ENCODE measurements around the gene BRAF. TPM values are rescaled to one million over a fixed set of nuclear protein-coding genes. Genes with fewer than 3 reads are reported as not detected.
"Not testable (repeated sequence)": the region's sequence is repeated elsewhere in the genome, so short reads cannot be mapped to it uniquely, and the experiment has no call there.

BRAF gene
- polyA plus RNA-seq = 1 to 10 TPM; 4.2 to 7.6 TPM

- H3K4me1 ChIP-seq (ENCODE audit: control insufficient read depth in 2 of 2, insufficient read depth in 2 of 2, low read length in 1 of 2) = no peaks in the 10 kb centered on the region
- whole genome bisulfite sequencing, 2 donors = 1% methylated on average over 19 to 50 of the region's 56 CpGs
- peak within 1 kb of the TSS; percentile 88 to 99 for H3K4me3 ChIP-seq (ENCODE audit: low read depth in 1 of 2, low read length in 2 of 2)
- H3K9me3 ChIP-seq (ENCODE audit: control insufficient read depth in 2 of 2, insufficient read depth in 1 of 2, low read depth in 1 of 2, low read length in 1 of 2) = no peaks in the 10 kb centered on the region
- H3K27me3 ChIP-seq (ENCODE audit: control insufficient read depth in 1 of 2, insufficient read depth in 2 of 2, low read length in 2 of 2) = no peaks in the 10 kb centered on the region
- H3K27ac ChIP-seq (ENCODE audit: low read depth in 2 of 2, low read length in 1 of 2) = peak within 1 kb of the TSS; percentile 98 to 99
- H3K36me3 ChIP-seq (ENCODE audit: control insufficient read depth in 2 of 2, insufficient read depth in 2 of 2, low read length in 1 of 2) = no peaks in the 10 kb centered on the region
Observed at GRCh38 chr7:140924821-140925421, at the start of gene BRAF. BRAF (minus strand) TSS chr7:140924929; CDS start chr7:140924703, 226 bp downstream.

DNA sequence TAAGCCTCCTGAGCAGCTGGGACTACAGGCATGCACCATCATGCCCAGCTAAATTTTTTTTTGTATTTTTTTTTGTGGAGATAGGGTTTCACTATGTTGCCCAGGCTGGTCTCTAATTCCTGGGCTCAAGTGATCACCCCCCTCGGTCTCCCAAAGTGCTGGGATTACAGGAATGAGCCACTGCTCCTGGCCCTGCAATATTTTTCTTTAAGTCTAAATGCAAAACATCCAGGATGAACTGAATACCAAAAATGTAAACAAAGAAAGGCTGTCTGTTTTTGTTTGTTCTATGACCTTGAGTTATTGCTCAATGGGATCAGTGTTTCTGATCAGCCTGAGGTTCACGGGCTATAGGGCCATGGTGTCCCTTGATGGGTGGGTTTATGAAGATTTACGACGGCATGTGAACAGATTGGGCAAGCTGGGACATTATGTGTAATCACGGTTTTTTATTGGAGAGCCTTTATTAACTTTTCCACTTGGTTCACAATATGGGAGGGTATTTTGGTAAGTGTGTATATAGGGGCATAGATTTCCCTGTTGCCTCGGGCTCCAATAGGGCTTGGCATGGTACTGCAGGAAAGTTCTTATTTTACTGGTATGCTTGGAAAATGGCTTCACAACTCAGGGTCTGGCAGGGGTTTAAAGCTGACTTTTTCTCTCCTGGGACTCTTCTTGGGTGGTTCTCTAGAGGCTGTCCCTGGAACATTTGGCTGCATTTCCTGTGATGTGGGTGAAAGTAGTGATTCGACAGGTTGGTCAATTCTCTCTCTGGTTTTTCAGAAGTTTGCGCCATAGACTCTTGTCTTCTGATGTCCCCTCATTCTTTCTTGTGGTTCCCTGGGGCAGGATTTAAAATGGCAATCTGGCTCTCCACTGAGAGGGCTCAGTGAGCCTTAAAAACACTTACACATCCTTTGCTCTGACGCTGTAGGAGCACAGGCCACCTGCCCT is 48.4 kb upstream of the BRAF start:
- H3K4me3 ChIP-seq (ENCODE audit: low read depth in 1 of 2, low read length in 2 of 2) = no peak overlapping the region
- no peaks in the 10 kb centered on the region for H3K4me1 ChIP-seq (ENCODE audit: control insufficient read depth in 2 of 2, insufficient read depth in 2 of 2, low read length in 1 of 2)
- no peaks in the 10 kb centered on the region for H3K36me3 ChIP-seq (ENCODE audit: control insufficient read depth in 2 of 2, insufficient read depth in 2 of 2, low read length in 1 of 2)
- H3K27me3 ChIP-seq (ENCODE audit: control insufficient read depth in 1 of 2, insufficient read depth in 2 of 2, low read length in 2 of 2) = no peaks in the 10 kb centered on the region
- no peaks in the 10 kb centered on the region for H3K9me3 ChIP-seq (ENCODE audit: control insufficient read depth in 2 of 2, insufficient read depth in 1 of 2, low read depth in 1 of 2, low read length in 1 of 2)
- 67 to 72% methylated on average over 9 of the region's 9 CpGs for WGBS, 2 donors
- H3K27ac ChIP-seq (ENCODE audit: low read depth in 2 of 2, low read length in 1 of 2) = no peak overlapping the region

GRCh38 chr7:140972344-140972743 is 47.6 kb upstream of the BRAF start:
- Histone ChIP-seq H3K9me3 (ENCODE audit: control insufficient read depth in 2 of 2, insufficient read depth in 1 of 2, low read depth in 1 of 2, low read length in 1 of 2) (no peaks in the 10 kb centered on the region), H3K27me3 (ENCODE audit: control insufficient read depth in 1 of 2, insufficient read depth in 2 of 2, low read length in 2 of 2) (no peaks in the 10 kb centered on the region), H3K27ac (ENCODE audit: low read depth in 2 of 2, low read length in 1 of 2) (no peak overlapping the region), H3K4me1 (ENCODE audit: control insufficient read depth in 2 of 2, insufficient read depth in 2 of 2, low read length in 1 of 2) (no peaks in the 10 kb centered on the region), H3K4me3 (ENCODE audit: low read depth in 1 of 2, low read length in 2 of 2) (no peak overlapping the region), H3K36me3 (ENCODE audit: control insufficient read depth in 2 of 2, insufficient read depth in 2 of 2, low read length in 1 of 2) (no peaks in the 10 kb centered on the region)
- 78 to 83% methylated on average over 2 of the region's 2 CpGs for WGBS, 2 donors

GRCh38 chr7:140967438-140967837 is 42.7 kb upstream of the BRAF start:
- H3K27me3 ChIP-seq (ENCODE audit: control insufficient read depth in 1 of 2, insufficient read depth in 2 of 2, low read length in 2 of 2) = no peaks in the 10 kb centered on the region
- no peak overlapping the region for H3K4me3 ChIP-seq (ENCODE audit: low read depth in 1 of 2, low read length in 2 of 2)
- H3K9me3 ChIP-seq (ENCODE audit: control insufficient read depth in 2 of 2, insufficient read depth in 1 of 2, low read depth in 1 of 2, low read length in 1 of 2) = no peaks in the 10 kb centered on the region
- WGBS, 2 donors = 56 to 59% methylated on average over 2 of the region's 2 CpGs
- H3K4me1 ChIP-seq (ENCODE audit: control insufficient read depth in 2 of 2, insufficient read depth in 2 of 2, low read length in 1 of 2) = no peaks in the 10 kb centered on the region
- no peaks in the 10 kb centered on the region for H3K36me3 ChIP-seq (ENCODE audit: control insufficient read depth in 2 of 2, insufficient read depth in 2 of 2, low read length in 1 of 2)
- H3K27ac ChIP-seq (ENCODE audit: low read depth in 2 of 2, low read length in 1 of 2) = no peak overlapping the region

DNA sequence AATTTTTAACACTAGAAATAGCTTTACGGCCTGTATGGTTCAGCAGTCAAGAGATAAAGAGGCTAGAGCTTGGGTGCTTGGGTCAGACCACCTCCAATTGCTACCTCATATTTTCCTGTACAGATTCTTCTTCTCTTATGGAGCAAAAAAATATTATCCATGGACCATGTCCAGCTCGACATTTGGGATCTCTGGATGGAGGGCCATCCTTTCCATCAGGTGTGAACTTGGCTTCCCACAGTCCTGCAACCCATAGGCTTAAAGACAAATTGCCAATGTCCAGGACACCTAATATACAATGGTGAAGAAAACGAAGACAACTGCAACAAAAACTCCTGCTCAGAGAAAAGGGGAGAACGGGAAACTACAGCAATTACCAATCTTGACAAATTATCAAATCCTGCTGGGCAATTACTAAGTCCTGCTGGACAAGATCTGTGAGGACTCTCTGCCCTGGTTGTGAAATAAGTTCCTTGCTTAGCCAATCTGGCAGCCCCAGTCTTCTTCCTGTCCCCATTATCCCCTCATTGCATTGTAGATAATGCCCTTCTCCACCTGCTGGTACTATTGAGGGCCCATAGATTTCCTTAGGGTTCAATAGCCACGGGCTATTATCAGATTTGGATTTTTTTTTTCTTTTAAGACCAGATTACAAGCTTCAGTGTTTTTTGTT is 42.0 kb upstream of the BRAF start:
- no peak overlapping the region for H3K27ac ChIP-seq (ENCODE audit: low read depth in 2 of 2, low read length in 1 of 2)
- H3K27me3 ChIP-seq (ENCODE audit: control insufficient read depth in 1 of 2, insufficient read depth in 2 of 2, low read length in 2 of 2) = no peaks in the 10 kb centered on the region
- WGBS, 2 donors = 58 to 64% methylated on average over 5 of the region's 5 CpGs
- H3K4me3 ChIP-seq (ENCODE audit: low read depth in 1 of 2, low read length in 2 of 2) = no peak overlapping the region
- H3K36me3 ChIP-seq (ENCODE audit: control insufficient read depth in 2 of 2, insufficient read depth in 2 of 2, low read length in 1 of 2) = no peaks in the 10 kb centered on the region
- no peaks in the 10 kb centered on the region for H3K9me3 ChIP-seq (ENCODE audit: control insufficient read depth in 2 of 2, insufficient read depth in 1 of 2, low read depth in 1 of 2, low read length in 1 of 2)
- no peaks in the 10 kb centered on the region for H3K4me1 ChIP-seq (ENCODE audit: control insufficient read depth in 2 of 2, insufficient read depth in 2 of 2, low read length in 1 of 2)

- Histone ChIP-seq H3K27me3 (ENCODE audit: control insufficient read depth in 1 of 2, insufficient read depth in 2 of 2, low read length in 2 of 2) (no peaks in the 10 kb centered on the region), H3K4me3 (ENCODE audit: low read depth in 1 of 2, low read length in 2 of 2) (no peak overlapping the region), H3K4me1 (ENCODE audit: control insufficient read depth in 2 of 2, insufficient read depth in 2 of 2, low read length in 1 of 2) (no peaks in the 10 kb centered on the region), H3K27ac (ENCODE audit: low read depth in 2 of 2, low read length in 1 of 2) (no peak overlapping the region), H3K9me3 (ENCODE audit: control insufficient read depth in 2 of 2, insufficient read depth in 1 of 2, low read depth in 1 of 2, low read length in 1 of 2) (no peaks in the 10 kb centered on the region), H3K36me3 (ENCODE audit: control insufficient read depth in 2 of 2, insufficient read depth in 2 of 2, low read length in 1 of 2) (no peaks in the 10 kb centered on the region)
- 92 to 94% methylated on average over 4 of the region's 4 CpGs for WGBS, 2 donors
Observed at GRCh38 chr7:140961117-140961516, 36.4 kb upstream of the BRAF start.

DNA sequence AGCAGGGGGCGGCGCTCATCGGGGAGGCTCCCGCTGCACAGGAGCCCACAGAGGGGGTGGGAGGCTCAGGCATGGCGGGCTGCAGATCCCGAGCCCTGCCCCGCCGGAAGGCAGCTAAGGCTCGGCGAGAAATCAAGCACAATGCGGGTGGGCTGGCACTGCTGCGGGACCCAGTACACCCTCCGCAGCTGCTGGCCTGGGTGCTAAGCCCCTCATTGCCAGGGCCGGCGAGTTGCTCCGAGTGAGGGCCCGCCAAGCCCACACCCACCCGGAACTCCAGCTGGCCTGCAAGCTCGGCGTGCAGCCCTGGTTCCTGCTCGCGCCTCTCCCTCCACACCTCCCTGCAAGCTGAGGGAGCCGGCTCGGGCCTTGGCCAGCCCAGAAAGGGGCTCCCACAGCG is 32.3 kb upstream of the BRAF start:
- not testable (repeated sequence) for H3K4me3 ChIP-seq (ENCODE audit: low read depth in 1 of 2, low read length in 2 of 2); H3K9me3 ChIP-seq (ENCODE audit: control insufficient read depth in 2 of 2, insufficient read depth in 1 of 2, low read depth in 1 of 2, low read length in 1 of 2); H3K27ac ChIP-seq (ENCODE audit: low read depth in 2 of 2, low read length in 1 of 2); H3K27me3 ChIP-seq (ENCODE audit: control insufficient read depth in 1 of 2, insufficient read depth in 2 of 2, low read length in 2 of 2); H3K36me3 ChIP-seq (ENCODE audit: control insufficient read depth in 2 of 2, insufficient read depth in 2 of 2, low read length in 1 of 2); H3K4me1 ChIP-seq (ENCODE audit: control insufficient read depth in 2 of 2, insufficient read depth in 2 of 2, low read length in 1 of 2)
- WGBS, 2 donors = 95 to 96% methylated on average over 25 of the region's 25 CpGs

DNA sequence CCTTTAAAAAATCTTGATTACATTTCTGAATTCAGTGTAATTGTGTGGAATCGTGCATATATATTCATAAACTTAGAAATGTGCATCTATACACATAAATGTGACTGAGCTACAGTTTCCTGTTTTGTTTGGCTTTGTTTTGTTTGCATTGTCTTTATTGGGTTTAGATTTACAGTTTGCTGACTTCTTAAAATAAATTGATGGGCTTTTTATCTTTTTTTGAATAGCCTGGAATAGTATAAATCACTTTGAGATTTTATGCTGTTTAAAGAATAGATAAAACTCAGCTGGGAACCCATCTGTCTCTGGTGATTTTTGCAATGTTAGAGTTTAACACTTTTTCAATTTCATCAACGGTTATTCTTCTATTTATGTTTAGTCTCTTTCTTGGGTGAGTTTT is 21.2 kb upstream of the BRAF start:
- H3K4me1 ChIP-seq (ENCODE audit: control insufficient read depth in 2 of 2, insufficient read depth in 2 of 2, low read length in 1 of 2) = no peaks in the 10 kb centered on the region
- H3K9me3 ChIP-seq (ENCODE audit: control insufficient read depth in 2 of 2, insufficient read depth in 1 of 2, low read depth in 1 of 2, low read length in 1 of 2) = no peaks in the 10 kb centered on the region
- no peak overlapping the region for H3K4me3 ChIP-seq (ENCODE audit: low read depth in 1 of 2, low read length in 2 of 2)
- no peak overlapping the region for H3K27ac ChIP-seq (ENCODE audit: low read depth in 2 of 2, low read length in 1 of 2)
- no peaks in the 10 kb centered on the region for H3K27me3 ChIP-seq (ENCODE audit: control insufficient read depth in 1 of 2, insufficient read depth in 2 of 2, low read length in 2 of 2)
- no peaks in the 10 kb centered on the region for H3K36me3 ChIP-seq (ENCODE audit: control insufficient read depth in 2 of 2, insufficient read depth in 2 of 2, low read length in 1 of 2)
- 54 to 58% methylated on average over 2 of the region's 2 CpGs for WGBS, 2 donors

DNA sequence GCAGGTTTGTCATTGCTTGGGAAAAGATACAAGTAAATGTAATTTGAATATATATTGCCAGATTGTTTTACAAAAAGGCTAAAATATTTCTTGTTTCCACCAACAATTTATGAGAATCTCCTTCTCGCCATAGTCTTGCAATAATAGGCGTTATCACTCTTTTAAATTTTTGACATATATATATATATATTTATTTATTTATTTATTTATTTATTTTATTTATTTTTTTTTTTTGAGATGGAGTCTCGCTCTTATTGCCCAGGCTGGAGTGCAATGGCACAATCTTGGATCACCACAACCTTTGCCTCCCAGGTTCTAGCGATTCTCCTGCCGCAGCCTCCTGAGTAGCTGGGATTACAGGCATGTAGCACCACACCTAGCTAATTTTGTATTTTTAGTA is 17.5 kb upstream of the BRAF start:
- not testable (repeated sequence) for H3K4me1 ChIP-seq (ENCODE audit: control insufficient read depth in 2 of 2, insufficient read depth in 2 of 2, low read length in 1 of 2); H3K4me3 ChIP-seq (ENCODE audit: low read depth in 1 of 2, low read length in 2 of 2); H3K9me3 ChIP-seq (ENCODE audit: control insufficient read depth in 2 of 2, insufficient read depth in 1 of 2, low read depth in 1 of 2, low read length in 1 of 2); H3K36me3 ChIP-seq (ENCODE audit: control insufficient read depth in 2 of 2, insufficient read depth in 2 of 2, low read length in 1 of 2); H3K27ac ChIP-seq (ENCODE audit: low read depth in 2 of 2, low read length in 1 of 2); H3K27me3 ChIP-seq (ENCODE audit: control insufficient read depth in 1 of 2, insufficient read depth in 2 of 2, low read length in 2 of 2)
- WGBS, 2 donors = 93 to 95% methylated on average over 5 of the region's 5 CpGs

All from esophagus (tissue), 2 donors.